Cardiac fibroblast (primary cell): ENCODE results near the gene PPT2.

Experiments
- DNase-seq, 2 donors: peaks; one replicate each; pipeline versions ENCODE4 v3.0.0 to v3.0.0-alpha.2; 2010; ENCODE audit warnings: low read depth in 2 of 2
- H3K4me3 ChIP-seq, 2 donors: replicated peaks in 1 of 2; 1 replicate in 1 of 2; 2 replicates in 1 of 2; pipeline ENCODE4 v1.5.1; 2011; ENCODE audit warnings: low read depth in 2 of 2, low read length in 2 of 2, mild to moderate bottlenecking in 2 of 2, moderate library complexity in 1 of 2
- TF ChIP-seq, protein P1 (sequence below): IDR thresholded peaks from one replicate; pipeline ENCODE4 v1.5.1; 2011; ENCODE audit warnings: low read depth, mild to moderate bottlenecking, low read length, inconsistent platforms

PPT2 gene

DNA sequence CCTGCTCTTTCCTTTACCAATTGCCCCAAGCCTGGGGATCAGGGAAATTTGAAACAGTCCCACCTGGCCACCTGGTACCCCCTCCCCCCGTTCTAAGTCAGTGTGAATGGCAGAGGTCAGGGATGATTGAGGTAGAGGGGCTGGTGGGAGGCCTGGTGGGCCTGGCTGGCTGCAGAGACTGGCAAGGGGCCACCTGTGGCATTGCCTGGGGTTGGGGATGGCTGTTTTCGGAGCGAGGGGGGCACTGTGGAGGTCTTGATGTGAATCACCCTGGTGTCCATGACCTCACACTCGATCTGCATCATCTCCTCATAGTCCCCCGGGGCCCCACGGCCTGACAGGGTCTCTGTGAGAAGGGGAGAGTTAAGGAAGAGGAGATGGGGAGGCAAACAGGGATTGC lies 38.3 kb upstream of the PPT2 start:
- H3K4me3 ChIP-seq, result no peak overlapping the region
- TF ChIP-seq, protein P1, sequence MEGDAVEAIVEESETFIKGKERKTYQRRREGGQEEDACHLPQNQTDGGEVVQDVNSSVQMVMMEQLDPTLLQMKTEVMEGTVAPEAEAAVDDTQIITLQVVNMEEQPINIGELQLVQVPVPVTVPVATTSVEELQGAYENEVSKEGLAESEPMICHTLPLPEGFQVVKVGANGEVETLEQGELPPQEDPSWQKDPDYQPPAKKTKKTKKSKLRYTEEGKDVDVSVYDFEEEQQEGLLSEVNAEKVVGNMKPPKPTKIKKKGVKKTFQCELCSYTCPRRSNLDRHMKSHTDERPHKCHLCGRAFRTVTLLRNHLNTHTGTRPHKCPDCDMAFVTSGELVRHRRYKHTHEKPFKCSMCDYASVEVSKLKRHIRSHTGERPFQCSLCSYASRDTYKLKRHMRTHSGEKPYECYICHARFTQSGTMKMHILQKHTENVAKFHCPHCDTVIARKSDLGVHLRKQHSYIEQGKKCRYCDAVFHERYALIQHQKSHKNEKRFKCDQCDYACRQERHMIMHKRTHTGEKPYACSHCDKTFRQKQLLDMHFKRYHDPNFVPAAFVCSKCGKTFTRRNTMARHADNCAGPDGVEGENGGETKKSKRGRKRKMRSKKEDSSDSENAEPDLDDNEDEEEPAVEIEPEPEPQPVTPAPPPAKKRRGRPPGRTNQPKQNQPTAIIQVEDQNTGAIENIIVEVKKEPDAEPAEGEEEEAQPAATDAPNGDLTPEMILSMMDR, result no peak
- peak in 1 of 2 donors; percentile 20 for DNase-seq

DNA sequence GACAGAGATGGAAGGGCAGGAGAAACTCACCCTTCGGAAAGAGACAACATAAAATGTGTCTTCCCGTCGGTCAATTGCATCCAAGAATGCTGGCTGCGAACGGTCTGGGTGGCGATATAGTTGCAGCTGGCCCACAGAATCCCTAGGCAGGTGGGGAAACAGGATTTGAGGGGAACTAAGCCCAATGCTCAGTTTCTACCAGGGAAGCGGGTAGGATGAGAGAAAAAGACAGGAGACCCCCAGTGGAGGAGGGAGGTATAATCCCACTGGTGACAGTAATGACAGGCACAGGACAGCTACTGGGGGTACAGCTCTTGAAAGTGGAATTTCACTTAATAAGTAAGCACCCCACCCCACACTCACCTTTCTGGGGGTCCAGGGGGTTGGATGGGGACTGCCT lies 37.3 kb upstream of the PPT2 start:
- no peak overlapping the region for H3K4me3 ChIP-seq
- DNase-seq, result peak in 1 of 2 donors; percentile 33
- TF ChIP-seq, protein P1, result peak; percentile 46

DNA sequence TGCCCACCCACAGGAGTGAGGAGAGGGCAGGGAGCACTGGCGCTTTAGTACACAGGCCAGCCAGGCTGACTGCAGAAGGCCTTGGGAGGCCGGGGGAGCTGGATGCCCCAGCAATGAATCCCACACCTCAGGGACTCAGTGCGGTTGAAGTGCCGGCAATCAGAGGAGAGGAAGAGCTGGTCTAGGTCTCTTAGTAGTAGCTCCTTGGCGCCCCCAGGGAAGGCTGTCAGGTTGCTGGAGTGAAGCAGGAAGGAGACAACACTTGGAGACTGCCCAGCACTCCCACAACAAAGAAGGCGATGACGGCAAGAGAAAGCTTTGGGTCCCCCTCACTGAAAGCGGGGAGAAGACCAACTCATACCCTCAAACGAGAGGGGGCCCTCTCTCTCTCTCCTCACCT lies 36.5 kb upstream of the PPT2 start:
- TF ChIP-seq, protein P1, result no peak
- no peak overlapping the region for H3K4me3 ChIP-seq
- DNase-seq, result no peak

DNA sequence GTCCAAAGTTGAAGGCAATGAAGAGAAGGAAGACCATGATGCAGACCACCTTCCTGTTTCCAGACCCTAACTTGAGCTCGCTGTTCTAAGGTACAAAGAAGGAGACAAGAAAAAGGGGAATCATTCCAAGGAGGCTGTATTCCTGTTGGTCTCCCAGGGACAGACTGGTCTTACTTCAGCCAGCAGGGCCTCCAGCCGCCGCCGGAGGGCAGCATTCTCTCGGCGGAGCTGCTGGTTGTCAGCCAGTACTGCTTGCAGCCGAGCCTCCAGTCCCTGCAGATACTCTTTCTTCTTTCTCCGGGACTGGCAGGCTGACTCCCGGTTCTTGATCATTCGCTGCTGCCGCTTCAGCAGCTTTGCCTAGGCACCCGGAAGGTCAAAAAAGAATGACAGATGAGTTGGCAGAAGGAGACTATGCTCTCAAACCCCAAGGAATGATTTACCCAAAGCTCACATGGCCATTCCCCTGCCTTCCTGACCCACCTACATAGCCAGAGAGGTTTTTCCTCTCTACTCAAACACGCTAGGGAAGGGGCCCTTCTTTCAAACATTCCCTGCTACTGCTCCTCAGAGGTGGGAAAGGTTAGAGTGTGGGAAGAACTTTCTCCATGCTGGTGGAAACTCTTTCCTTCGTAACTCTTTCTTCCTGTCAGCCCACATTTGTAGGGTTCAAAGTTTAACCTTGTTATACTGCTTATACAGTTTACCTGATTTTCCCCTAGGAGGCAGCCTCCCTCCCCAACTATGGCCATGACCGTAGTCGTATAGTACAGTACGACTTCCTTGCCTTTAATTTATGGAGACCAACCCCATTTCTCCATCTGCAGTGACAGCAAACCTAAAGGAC lies 34.9 kb upstream of the PPT2 start:
- peak; percentile 88 to 95 for DNase-seq
- no peak overlapping the region for H3K4me3 ChIP-seq
- TF ChIP-seq, protein P1, result peak; percentile 97

DNA sequence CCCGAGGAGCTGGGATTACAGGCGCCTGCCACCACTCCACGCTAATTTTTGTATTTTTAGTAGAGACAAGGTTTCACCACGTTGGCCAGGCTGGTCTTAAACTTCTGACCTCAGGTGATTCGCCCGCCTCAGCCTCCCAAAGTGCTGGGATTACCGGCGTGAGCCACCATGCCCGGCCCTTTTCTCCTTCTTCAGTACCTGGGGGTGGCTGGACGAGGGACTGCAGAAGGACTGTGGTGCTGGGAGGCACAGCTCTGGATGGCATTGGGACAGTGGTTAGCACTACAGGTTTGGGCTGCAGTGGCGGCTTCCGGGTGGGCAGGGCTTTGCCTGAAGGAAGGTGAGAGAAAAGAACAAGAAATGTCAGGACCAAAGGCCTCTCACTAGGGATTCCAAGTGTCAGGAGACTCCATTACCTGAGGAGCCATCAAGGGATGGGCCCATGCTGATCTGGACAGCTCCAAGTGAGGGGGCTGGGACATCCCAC lies 33.3 kb upstream of the PPT2 start:
- no peak overlapping the region for H3K4me3 ChIP-seq
- no peak for DNase-seq
- TF ChIP-seq, protein P1, result no peak

DNA sequence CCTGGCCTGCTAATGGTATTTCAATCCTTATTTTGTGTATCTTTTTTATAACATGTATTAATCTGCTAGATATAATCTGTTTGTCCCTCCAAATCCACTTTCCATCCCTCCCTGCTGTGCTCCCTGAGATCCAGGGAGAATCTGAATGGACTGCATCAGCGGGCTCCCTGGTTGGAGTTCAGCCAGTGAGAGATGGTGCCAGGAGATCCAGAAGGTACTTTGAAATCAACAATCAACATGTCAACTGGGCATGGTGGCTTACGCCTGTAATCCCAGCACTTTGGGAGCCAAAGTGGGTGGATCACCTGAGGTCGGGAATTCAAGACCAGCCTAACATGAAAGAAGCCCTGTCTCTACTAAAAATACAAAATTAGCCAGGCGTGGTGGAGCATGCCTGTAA lies 30.3 kb upstream of the PPT2 start:
- no peak overlapping the region for H3K4me3 ChIP-seq
- TF ChIP-seq, protein P1, result no peak
- no peak for DNase-seq
